Measurements from ENCODE around the gene PTPRM. TPM values are rescaled to one million over a fixed set of nuclear protein-coding genes. Genes with fewer than 3 reads are reported as not detected.

PTPRM gene
- total RNA-seq, 1 experiment from 2014 or later, result 100.0 TPM

DNA sequence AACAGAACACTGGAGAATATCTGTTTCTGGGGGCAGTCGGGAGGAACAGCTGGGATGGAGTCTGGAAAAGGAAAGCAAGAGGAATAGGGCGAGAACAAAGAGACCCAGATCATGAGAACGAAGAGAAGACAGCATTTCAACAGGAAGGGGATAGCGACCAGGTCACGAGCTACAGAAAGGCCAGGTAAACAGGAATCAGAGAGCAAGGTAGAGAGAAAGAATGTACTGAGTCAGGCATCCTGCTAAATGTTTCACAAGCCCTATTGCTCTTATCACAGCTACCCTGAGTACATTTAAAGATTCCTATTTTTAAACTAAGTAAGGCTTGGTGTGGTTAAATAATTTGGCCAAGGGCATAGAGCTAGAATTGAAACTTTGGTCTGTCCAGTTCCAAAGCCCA, 787.2 kb downstream of the PTPRM start:
- H3K4me3 Mint-ChIP-seq (ENCODE audit: unreplicated experiment), result no peak overlapping the region
- no peaks in the 10 kb centered on the region; the same call in 1 of the 2 replicates for H3K36me3 ChIP-seq (ENCODE audit: control insufficient read depth, insufficient read depth, low read length)
- no peaks in the 10 kb centered on the region for H3K27me3 Mint-ChIP-seq (ENCODE audit: insufficient read depth, unreplicated experiment)
- H3K4me3 ChIP-seq (ENCODE audit: low read depth, low read length), result no peak overlapping the region
- CTCF ChIA-PET, result no interaction called here
- no peak overlapping the region for H3K27ac Mint-ChIP-seq (ENCODE audit: unreplicated experiment)
- H3K9me3 ChIP-seq, result no peaks in the 10 kb centered on the region
- no peaks in the 10 kb centered on the region for H3K9me3 Mint-ChIP-seq (ENCODE audit: unreplicated experiment)
- no peak for DNase-seq
- POLR2A ChIA-PET, result no interaction called here
- no TSS peak for BruUV-seq (replicated peaks)
- intact Hi-C loops (cut with micrococcal nuclease; ENCODE audit: unreplicated experiment), result no loop called here
- TF ChIP-seq, protein P1, sequence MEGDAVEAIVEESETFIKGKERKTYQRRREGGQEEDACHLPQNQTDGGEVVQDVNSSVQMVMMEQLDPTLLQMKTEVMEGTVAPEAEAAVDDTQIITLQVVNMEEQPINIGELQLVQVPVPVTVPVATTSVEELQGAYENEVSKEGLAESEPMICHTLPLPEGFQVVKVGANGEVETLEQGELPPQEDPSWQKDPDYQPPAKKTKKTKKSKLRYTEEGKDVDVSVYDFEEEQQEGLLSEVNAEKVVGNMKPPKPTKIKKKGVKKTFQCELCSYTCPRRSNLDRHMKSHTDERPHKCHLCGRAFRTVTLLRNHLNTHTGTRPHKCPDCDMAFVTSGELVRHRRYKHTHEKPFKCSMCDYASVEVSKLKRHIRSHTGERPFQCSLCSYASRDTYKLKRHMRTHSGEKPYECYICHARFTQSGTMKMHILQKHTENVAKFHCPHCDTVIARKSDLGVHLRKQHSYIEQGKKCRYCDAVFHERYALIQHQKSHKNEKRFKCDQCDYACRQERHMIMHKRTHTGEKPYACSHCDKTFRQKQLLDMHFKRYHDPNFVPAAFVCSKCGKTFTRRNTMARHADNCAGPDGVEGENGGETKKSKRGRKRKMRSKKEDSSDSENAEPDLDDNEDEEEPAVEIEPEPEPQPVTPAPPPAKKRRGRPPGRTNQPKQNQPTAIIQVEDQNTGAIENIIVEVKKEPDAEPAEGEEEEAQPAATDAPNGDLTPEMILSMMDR (IDR thresholded peaks at IDR 0.05; ENCODE audit: insufficient read depth in 1 of 2, low read depth in 1 of 2, low read length in 1 of 2, severe bottlenecking in 1 of 2, unreplicated experiment in 1 of 2), result no peak
- peaks cover 17% of the 10 kb centered on the region; the same call in 1 of the 2 replicates for H3K4me1 ChIP-seq
- no peaks in the 10 kb centered on the region for H3K27me3 ChIP-seq (replicated peaks; ENCODE audit: control insufficient read depth, insufficient read depth, low read length)
- H3K36me3 Mint-ChIP-seq (ENCODE audit: insufficient read depth, unreplicated experiment), result peaks cover 24% of the 10 kb centered on the region
- peaks cover 11% of the 10 kb centered on the region for H3K4me1 Mint-ChIP-seq (ENCODE audit: low read depth, unreplicated experiment)

DNA sequence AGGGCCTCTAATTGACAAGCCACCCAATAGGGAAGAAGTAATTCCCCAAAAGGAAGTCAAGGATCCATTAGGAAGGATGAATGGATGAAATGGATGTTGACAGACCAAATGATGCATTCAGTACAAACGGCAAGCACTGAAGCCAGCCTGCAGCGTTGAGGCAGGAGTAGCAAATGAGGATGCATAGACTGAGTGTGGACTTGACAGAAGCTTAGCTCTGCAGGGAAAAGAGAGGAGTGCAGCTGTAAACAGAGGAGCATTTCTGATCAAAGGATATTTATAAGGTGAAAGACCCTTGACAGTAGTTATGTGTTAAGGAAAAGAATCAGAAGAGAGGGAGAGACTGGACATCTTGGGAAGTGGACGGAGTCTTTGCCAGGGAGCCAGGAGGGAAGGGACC, 788.9 kb downstream of the PTPRM start:
- Mint-ChIP-seq H3K4me3 (ENCODE audit: unreplicated experiment) (no peak overlapping the region), H3K4me1 (ENCODE audit: low read depth, unreplicated experiment) (peaks cover 11% of the 10 kb centered on the region), H3K27ac (ENCODE audit: unreplicated experiment) (no peak overlapping the region), H3K9me3 (ENCODE audit: unreplicated experiment) (no peaks in the 10 kb centered on the region), H3K36me3 (ENCODE audit: insufficient read depth, unreplicated experiment) (peaks cover 18% of the 10 kb centered on the region), H3K27me3 (ENCODE audit: insufficient read depth, unreplicated experiment) (no peaks in the 10 kb centered on the region)
- Histone ChIP-seq H3K4me3 (ENCODE audit: low read depth, low read length) (no peak overlapping the region), H3K9me3 (no peaks in the 10 kb centered on the region), H3K27me3 (replicated peaks; ENCODE audit: control insufficient read depth, insufficient read depth, low read length) (no peaks in the 10 kb centered on the region), H3K4me1 (peaks cover 17% of the 10 kb centered on the region; the same call in 1 of the 2 replicates), H3K36me3 (ENCODE audit: control insufficient read depth, insufficient read depth, low read length) (no peaks in the 10 kb centered on the region; the same call in none of the 2 replicates)
- DNase-seq, result no peak
- ChIA-PET POLR2A (no interaction called here), CTCF (no interaction called here)
- intact Hi-C loops (cut with micrococcal nuclease; ENCODE audit: unreplicated experiment), result no loop called here
- BruUV-seq (replicated peaks), result no TSS peak
- TF ChIP-seq, protein P1 (IDR thresholded peaks at IDR 0.05; ENCODE audit: insufficient read depth in 1 of 2, low read depth in 1 of 2, low read length in 1 of 2, severe bottlenecking in 1 of 2, unreplicated experiment in 1 of 2), result no peak

DNA sequence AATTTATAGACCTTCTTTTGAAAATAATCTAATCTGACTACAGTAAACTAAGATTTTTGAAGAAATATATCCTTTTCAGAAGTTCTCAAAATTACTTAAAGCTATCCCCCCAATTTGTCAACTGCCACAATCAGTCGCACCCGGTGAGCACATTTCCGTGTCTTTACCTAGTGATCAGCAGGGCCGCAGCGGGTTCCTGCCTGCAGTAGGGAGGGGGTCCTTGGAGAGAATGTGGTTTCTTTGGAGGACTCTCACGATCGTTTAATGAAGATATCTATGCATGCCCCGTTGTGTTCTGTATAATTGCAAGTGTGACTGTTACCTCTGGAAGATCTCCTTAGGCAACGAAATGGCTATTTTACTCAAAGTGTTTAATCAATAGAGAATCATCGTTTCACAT, 790.2 kb downstream of the PTPRM start:
- Mint-ChIP-seq H3K4me1 (ENCODE audit: low read depth, unreplicated experiment) (peaks cover 11% of the 10 kb centered on the region), H3K36me3 (ENCODE audit: insufficient read depth, unreplicated experiment) (peaks cover 15% of the 10 kb centered on the region), H3K4me3 (ENCODE audit: unreplicated experiment) (no peak overlapping the region), H3K27ac (ENCODE audit: unreplicated experiment) (no peak overlapping the region), H3K27me3 (ENCODE audit: insufficient read depth, unreplicated experiment) (no peaks in the 10 kb centered on the region), H3K9me3 (ENCODE audit: unreplicated experiment) (no peaks in the 10 kb centered on the region)
- TF ChIP-seq, protein P1 (IDR thresholded peaks at IDR 0.05; ENCODE audit: insufficient read depth in 1 of 2, low read depth in 1 of 2, low read length in 1 of 2, severe bottlenecking in 1 of 2, unreplicated experiment in 1 of 2), result no peak
- BruUV-seq (replicated peaks), result no TSS peak
- no peaks in the 10 kb centered on the region; the same call in none of the 2 replicates for H3K36me3 ChIP-seq (ENCODE audit: control insufficient read depth, insufficient read depth, low read length)
- intact Hi-C loops (cut with micrococcal nuclease; ENCODE audit: unreplicated experiment), result no loop called here
- H3K9me3 ChIP-seq, result no peaks in the 10 kb centered on the region
- H3K4me1 ChIP-seq, result peaks cover 17% of the 10 kb centered on the region; the same call in 1 of the 2 replicates
- ChIA-PET POLR2A (no interaction called here), CTCF (no interaction called here)
- H3K4me3 ChIP-seq (ENCODE audit: low read depth, low read length), result no peak overlapping the region
- no peaks in the 10 kb centered on the region for H3K27me3 ChIP-seq (replicated peaks; ENCODE audit: control insufficient read depth, insufficient read depth, low read length)
- no peak for DNase-seq

Data from Caco-2 (cell line).